Heart left ventricle (tissue), 16 donors: ENCODE measurements around the gene SH3BGRL3. TPM values are rescaled to one million over a fixed set of nuclear protein-coding genes. Genes with fewer than 3 reads are reported as not detected.
A peak's percentile ranks its signal among the peaks of the same experiment; 100 is the strongest.

ENCODE experiments used
- ATAC-seq, 4 donors: fragments of 200-7000 bp; cut with Tn5 transposase; one replicate each; pipeline ENCODE4 v1.9.1; 2020 to 2022; ENCODE audit warnings: moderate library complexity in 4 of 4, mild to moderate bottlenecking in 3 of 4, moderate number of reproducible peaks in 1 of 4
- DNase-seq, 5 donors: peaks; one replicate each; pipeline ENCODE4 v3.0.0-alpha.2; 2020
- H3K27ac ChIP-seq, 12 donors: fragments of 200-600 bp; sonication (generic) in 4 of 12; one replicate each; pipeline versions ENCODE4 v1.5.0 to v1.8.0; 2016 to 2022; ENCODE audit warnings: mild to moderate bottlenecking in 2 of 12
- H3K27me3 ChIP-seq, 9 donors: fragments of 200-600 bp; sonication (generic) in 2 of 9; one replicate each; pipeline versions ENCODE4 v1.5.1 to v1.8.0; 2016 to 2022; ENCODE audit warnings: mild to moderate bottlenecking in 3 of 9
- H3K36me3 ChIP-seq, 9 donors: fragments of 200-600 bp; sonication (generic) in 2 of 9; one replicate each; pipeline versions ENCODE4 v1.5.0 to v1.8.0; 2018 to 2022; ENCODE audit warnings: mild to moderate bottlenecking in 2 of 9
- H3K4me1 ChIP-seq, 12 donors: fragments of 200-600 bp; sonication (generic) in 4 of 12; one replicate each; pipeline versions ENCODE4 v1.5.0 to v1.8.0; 2016 to 2022; ENCODE audit warnings: mild to moderate bottlenecking in 3 of 12
- H3K4me3 ChIP-seq, 12 donors: fragments of 200-600 bp; sonication (generic) in 4 of 12; one replicate each; pipeline versions ENCODE4 v1.5.0 to v1.8.0; 2017 to 2022; ENCODE audit warnings: mild to moderate bottlenecking in 9 of 12, moderate library complexity in 4 of 12
- H3K9me3 ChIP-seq, 12 donors: fragments of 200-600 bp; sonication (generic) in 4 of 12; one replicate each; pipeline versions ENCODE4 v1.5.0 to v1.8.0; 2016 to 2022; ENCODE audit warnings: mild to moderate bottlenecking in 1 of 12
- POLR2A ChIP-seq, 2 donors: fragments of 450-650 bp; IDR thresholded peaks; one replicate each; pipeline ENCODE4 v1.6.1; 2017; ENCODE audit warnings: antibody characterized with exemption in 2 of 2, mild to moderate bottlenecking in 2 of 2, moderate library complexity in 2 of 2
- WGBS, 4 donors: extraction: QIAGEN DNeasy Blood & Tissue Kit in 2 of 4; methylation state at CpG; one replicate each; pipeline versions ENCODE4 v1.1.5 to v1.1.7; 2013 to 2018; 5-methylcytosine and 5-hydroxymethylcytosine counted together
- intact Hi-C, 10 donors: fragments of 100-400 bp; cut with DNase I; formaldehyde crosslinking; loops; one replicate each; pipeline versions ENCODE4 v1.11.1 to v1.14.2; 2022
- polyA plus RNA-seq, 2 donors: library from polyadenylated mRNA; stranded (reverse); fragments of 200-250 nt; gene quantifications; one replicate each; pipeline ENCODE4 v1.2.3, GENCODE V29; 2013
- total RNA-seq, 9 donors: library from RNA; depleted of rRNA in 2 of 9; stranded (reverse); fragments of >200 nt in 2 of 9; fragmentation: NEBNext Ultra II Directional in 3 of 9; extraction: Animal tissue kit (Norgen Biotek cat#: 25700) in 3 of 9; gene quantifications; one replicate each; pipeline versions ENCODE4 v1.1.0 to v1.2.4, GENCODE V29; 2016 to 2023
- TF ChIP-seq, protein P1 (sequence below), 12 donors: fragments of 200-600 bp; sonication (generic) in 4 of 12; IDR thresholded peaks; one replicate each; pipeline versions ENCODE4 v1.5.0 to v1.8.0; 2018 to 2022; ENCODE audit warnings: antibody characterized with exemption in 12 of 12, mild to moderate bottlenecking in 5 of 12
- donor health status: ischemic (EF 13 %, LVEDD 7.1; RV severe dilation, severe dysfunction).
- donor health status: healthy with polysubstance abuse.
- donor health status: DM: no; HTN: yes; CAD: no.
- donor health status: DM: no; HTN: no; CAD: no.
- donor health status: ischemic (EF 25% LVEDD 6.9; RV normal size, moderate dysfunction).
- donor health status: ischemic (EF 25% LVEDD 5.7; RV mildly dilated, moderate dysfunction).
- donor health status: healthy.
- donor health status: DM: yes; HTN: yes; CAD: no.
- donor health status: ischemic (EF 35%, LVEDD 5.7; RV mildly dilated, moderate dysfunction).
- donor health status: nonischemic (EF 11% LVEDD 7.7; RV severe dilation, severe dysfunction).
- donor health status: DM: yes; HTN: yes; CAD: no.
- donor health status: PGD.
- donor health status: ischemic (EF 29% LVEDD 5.4; RV normal size, mild dysfunction).
- donor health status: nonischemic (EF 23%, LVEDD 6.1; RV moderate dilation, normal function).

The SH3BGRL3 gene
- total and polyA plus RNA-seq, 11 donors = 22.4 to 234 (median 43.8) TPM

DNA sequence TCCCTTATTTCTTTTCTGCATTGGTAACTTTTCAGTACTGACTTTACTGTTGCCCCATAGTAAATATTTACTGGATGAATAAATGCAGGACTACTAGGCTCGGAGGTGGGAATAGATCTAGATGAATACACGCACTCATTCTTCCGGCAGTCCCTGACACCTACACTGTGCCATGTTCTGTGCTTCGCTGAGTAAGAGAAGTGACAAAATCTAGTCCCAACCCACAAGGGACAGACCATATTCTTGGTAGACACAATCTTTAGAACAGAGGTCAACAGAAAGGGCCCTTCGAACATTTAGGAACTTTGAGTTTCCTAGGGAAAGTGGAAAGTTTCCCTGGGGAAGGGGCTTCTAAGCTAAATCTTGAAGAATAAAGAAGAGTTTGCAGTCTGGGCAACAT is 34.6 kb downstream of the SH3BGRL3 start:
- Histone ChIP-seq H3K36me3 (no peaks in the 10 kb centered on the region), H3K4me3 (no peak overlapping the region), H3K27ac (peak overlapping the region in 1 of 12 donors; percentile 88), H3K27me3 (no peaks in the 10 kb centered on the region), H3K9me3 (no peaks in the 10 kb centered on the region), H3K4me1 (peaks cover 0 to 59% (median 0%) of the 10 kb centered on the region in 12 donors)
- intact Hi-C loops = loop anchor here in 1 of 10 donors (10.0 kb wide), 1 partner anchor 280 kb away; no protein-coding TSS in a partner anchor
- TF ChIP-seq POLR2A (IDR thresholded peaks at IDR 0.05) = no peak
- TF ChIP-seq, protein P1, sequence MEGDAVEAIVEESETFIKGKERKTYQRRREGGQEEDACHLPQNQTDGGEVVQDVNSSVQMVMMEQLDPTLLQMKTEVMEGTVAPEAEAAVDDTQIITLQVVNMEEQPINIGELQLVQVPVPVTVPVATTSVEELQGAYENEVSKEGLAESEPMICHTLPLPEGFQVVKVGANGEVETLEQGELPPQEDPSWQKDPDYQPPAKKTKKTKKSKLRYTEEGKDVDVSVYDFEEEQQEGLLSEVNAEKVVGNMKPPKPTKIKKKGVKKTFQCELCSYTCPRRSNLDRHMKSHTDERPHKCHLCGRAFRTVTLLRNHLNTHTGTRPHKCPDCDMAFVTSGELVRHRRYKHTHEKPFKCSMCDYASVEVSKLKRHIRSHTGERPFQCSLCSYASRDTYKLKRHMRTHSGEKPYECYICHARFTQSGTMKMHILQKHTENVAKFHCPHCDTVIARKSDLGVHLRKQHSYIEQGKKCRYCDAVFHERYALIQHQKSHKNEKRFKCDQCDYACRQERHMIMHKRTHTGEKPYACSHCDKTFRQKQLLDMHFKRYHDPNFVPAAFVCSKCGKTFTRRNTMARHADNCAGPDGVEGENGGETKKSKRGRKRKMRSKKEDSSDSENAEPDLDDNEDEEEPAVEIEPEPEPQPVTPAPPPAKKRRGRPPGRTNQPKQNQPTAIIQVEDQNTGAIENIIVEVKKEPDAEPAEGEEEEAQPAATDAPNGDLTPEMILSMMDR (IDR thresholded peaks at IDR 0.05) = no peak
- 85 to 95% (median 92%) methylated on average over 5 of the region's 5 CpGs for WGBS, 4 donors
- DNase-seq (no peak), ATAC-seq (no peak)

DNA sequence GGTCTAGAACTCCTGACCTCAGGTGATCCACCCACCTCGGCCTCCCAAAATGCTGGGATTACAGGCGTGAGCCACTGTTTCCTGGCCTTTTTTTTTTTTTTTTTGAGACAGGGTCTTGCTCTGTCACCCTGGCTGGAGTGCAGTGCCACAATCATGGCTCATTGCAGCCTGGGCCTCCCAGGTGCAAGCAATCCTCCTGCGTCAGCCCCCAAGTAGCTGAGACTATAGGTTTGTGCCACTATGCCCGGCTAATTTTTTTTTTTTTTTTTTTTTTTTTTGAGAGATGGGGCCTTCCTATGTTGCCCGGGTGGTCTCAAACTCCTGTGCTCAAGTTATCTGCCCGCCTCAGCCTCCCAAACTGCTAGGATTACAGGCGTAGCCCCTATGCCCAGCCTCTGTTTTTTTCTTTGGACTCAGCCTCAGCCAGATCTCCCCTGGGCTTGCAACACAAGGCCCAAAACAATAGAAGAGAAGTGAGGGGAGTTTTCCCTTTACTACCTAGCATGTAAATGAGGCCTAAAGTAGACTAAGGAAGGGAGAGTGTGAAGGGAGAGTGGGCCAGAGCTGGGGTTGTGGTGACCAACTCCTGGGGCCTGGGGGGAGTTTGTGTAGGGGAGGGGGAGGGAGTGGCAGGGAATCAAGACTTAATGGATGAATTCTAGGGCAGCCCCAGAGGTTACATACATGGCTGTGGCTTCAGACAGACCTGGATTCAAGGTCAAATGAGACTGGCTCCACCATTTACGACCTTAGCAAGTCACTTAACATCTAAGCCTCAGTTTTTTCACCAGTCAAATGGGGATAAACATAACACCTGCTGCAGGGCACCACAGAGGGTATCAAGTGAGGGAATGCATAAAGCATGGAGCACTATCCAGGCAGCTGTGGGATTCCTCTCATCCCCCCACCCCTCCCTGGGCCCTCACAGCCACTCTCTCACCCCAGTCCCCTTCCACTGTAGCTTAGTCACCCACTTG is 36.3 kb downstream of the SH3BGRL3 start:
- 88 to 91% (median 90%) methylated on average over 8 of the region's 8 CpGs for WGBS, 4 donors
- Histone ChIP-seq H3K4me1 (peaks cover 0 to 74% (median 3%) of the 10 kb centered on the region in 12 donors), H3K9me3 (no peaks in the 10 kb centered on the region), H3K4me3 (peak overlapping the region in 1 of 12 donors; percentile 7), H3K36me3 (no peaks in the 10 kb centered on the region), H3K27ac (peak overlapping the region in 1 of 12 donors; percentile 88), H3K27me3 (no peaks in the 10 kb centered on the region)
- ATAC-seq = no peak
- intact Hi-C loops = loop anchor here in 3 of 10 donors (2.0 to 10.0 kb wide), 3 partner anchors 31 to 281 kb away; partner anchors contain the start of gene ZNF593OS (in 1 of the 3)
- no peak for TF ChIP-seq POLR2A (IDR thresholded peaks at IDR 0.05)
- DNase-seq = no peak

- 92 to 97% (median 95%) methylated on average over 2 of the region's 2 CpGs for WGBS, 4 donors
- Histone ChIP-seq H3K27ac (peak overlapping the region in 7 of 12 donors; percentile 11 to 88 (median 46)), H3K4me1 (peaks cover 0 to 78% (median 7%) of the 10 kb centered on the region in 12 donors), H3K27me3 (no peaks in the 10 kb centered on the region), H3K4me3 (no peak overlapping the region), H3K36me3 (no peaks in the 10 kb centered on the region), H3K9me3 (no peaks in the 10 kb centered on the region)
- TF ChIP-seq, protein P1 (IDR thresholded peaks at IDR 0.05) = no peak
- TF ChIP-seq POLR2A (IDR thresholded peaks at IDR 0.05) = no peak
- DNase-seq = no peak
- intact Hi-C loops = loop anchor here in 3 of 10 donors (2.0 to 10.0 kb wide), 3 partner anchors 32 to 282 kb away; partner anchors contain the start of gene ZNF593OS (in 1 of the 3)
- ATAC-seq = no peak
These were observed 37.3 kb downstream of the SH3BGRL3 start for GRCh38 chr1:26317146-26317545.

DNA sequence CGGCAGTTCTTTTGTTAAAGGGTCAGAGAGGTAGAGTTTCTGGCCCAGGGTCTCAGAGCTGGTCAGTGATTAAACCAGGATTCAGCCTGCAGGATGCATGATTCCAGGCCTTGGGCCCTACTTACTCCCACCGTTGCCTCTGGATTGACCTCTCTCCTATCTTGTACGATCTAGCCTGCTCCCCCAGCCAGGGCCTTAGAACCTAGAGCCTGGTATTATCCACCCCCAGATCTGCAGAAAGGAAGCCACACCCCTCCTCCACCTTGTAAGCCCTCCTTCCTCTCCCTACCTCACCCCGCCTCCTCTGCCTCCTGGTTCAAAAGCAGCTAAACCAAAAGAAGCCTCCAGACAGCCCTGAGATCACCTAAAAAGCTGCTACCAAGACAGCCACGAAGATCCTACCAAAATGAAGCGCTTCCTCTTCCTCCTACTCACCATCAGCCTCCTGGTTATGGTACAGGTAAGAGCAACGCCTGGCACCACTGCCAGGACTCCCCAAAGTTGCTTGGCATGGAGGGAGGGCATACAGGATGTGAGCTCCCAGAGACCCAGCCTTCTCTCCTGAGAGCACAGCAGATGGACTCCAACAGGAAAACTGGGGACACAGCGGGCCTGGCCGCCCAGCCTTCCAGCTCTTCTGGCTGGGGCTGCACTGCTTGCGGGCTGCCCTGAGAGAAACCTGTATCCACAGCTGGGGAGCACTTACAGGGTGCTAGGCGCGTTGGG is 37.9 kb downstream of the SH3BGRL3 start, which contains the start of gene CD52:
CD52 (plus strand) TSS at position 347 of the 726 bp plus-strand sequence; CDS start at position 407, 60 bp downstream.
- 58 to 77% (median 67%) methylated on average over 12 of the region's 12 CpGs for WGBS, 4 donors
- H3K4me1 ChIP-seq = peaks cover 0 to 78% (median 7%) of the 10 kb centered on the region in 12 donors
- ATAC-seq = peak in 1 of 4 donors; percentile 34
- H3K4me3 ChIP-seq = peak within 1 kb of the TSS in 9 of 12 donors; percentile 3 to 63 (median 18)
- peak in 1 of 5 donors; percentile 32 for DNase-seq
- H3K36me3 ChIP-seq = no peaks in the 10 kb centered on the region
- no peak for TF ChIP-seq POLR2A (IDR thresholded peaks at IDR 0.05)
- TF ChIP-seq, protein P1 (IDR thresholded peaks at IDR 0.05) = no peak
- H3K27me3 ChIP-seq = no peaks in the 10 kb centered on the region
- no peaks in the 10 kb centered on the region for H3K9me3 ChIP-seq
- peak within 1 kb of the TSS in 9 of 12 donors; percentile 11 to 88 (median 51) for H3K27ac ChIP-seq
- intact Hi-C loops = loop anchor here in 3 of 10 donors (2.0 to 10.0 kb wide), 3 partner anchors 33 to 283 kb away; partner anchors contain the start of gene ZNF593OS (in 1 of the 3)
